SW 1271 (cell line): ENCODE data around the gene BLVRA.
"Not testable (repeated sequence)": the region's sequence is repeated elsewhere in the genome, so short reads cannot be mapped to it uniquely, and the experiment has no call there.

Experiments
- DNase-seq, 2 experiments: peaks; one replicate each; lab custom pipeline; 2025; lab: John Stamatoyannopoulos, UW

The BLVRA gene

DNA sequence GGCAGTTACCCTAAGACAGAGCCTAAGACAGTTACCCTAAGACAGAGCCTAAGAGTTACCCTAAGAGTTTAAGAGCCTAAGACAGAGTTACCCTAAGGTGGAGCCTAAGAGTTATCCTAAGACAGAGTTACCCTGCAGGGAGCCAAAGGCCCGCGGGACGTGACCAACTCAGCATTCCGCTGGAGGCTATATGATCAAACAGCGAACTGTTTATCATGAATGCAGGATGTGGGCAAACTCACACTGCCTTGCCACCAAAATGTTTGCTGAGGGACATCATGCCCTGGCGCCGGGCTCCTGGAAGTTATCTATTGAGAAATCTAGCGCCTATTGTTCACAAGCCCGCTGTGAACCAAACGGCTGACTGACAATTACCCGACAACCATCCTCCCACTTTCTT lies 49.9 kb downstream of the BLVRA start:
- no peak for DNase-seq

GRCh38 chr7:43810195-43810941 lies 51.9 kb downstream of the BLVRA start:
- DNase-seq, result peak in 1 of 2 experiments; percentile 3

DNA sequence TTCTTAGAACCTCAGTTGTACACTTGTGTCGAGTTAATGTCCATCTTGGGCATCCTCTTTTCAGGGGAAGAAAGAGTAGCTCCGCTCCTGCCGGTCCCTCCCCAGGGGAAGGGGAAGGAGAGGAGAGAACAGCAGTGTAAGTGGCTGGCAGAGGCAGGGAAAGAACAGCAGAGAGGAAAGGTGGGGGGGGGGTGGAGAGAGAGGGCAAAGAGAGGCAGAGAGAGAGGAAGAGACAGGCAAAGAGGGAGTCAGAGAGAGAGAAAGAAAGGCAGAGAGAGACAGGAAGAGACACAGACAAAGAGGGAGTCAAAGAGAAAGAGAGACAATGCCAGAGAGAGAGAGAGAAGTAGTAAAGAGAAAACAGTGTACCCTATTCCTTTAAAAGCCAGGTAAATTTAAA lies 56.9 kb downstream of the BLVRA start:
- DNase-seq, result no peak

DNA sequence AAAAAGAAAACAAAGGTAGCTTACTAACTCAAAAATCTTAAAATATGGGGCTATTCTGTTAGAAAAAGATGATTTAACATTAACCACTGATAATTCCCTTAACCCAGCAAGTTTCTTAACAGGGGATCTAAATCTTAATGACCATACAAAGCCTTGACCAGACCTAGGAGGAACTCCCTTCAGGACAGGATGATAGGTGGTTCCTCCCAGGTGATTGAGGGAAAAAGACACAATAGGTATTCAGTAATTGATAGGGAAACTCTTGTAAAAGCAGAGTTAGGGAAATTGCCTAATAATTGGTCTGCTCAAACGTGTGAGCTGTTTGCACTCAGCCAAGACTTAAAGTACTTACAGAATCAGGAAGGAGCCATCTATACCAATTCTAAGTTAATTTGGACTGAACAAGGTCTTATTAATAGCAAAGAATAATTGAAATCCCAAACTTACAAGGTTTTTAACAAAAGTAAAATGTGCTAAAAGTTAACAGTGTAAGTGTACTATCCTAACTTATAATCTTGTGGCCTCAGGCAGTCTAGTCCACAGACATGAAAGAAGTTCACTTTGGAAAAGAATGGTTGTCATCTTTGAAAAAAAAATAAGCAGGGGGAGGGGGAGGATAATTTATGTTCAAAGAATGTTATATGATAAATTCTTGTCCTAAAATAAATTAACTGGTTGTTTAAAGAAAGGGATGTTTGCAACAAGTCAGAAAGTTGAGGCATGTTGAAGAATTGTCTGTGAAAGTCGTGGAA lies 57.7 kb downstream of the BLVRA start:
- DNase-seq, result not testable (repeated sequence)

- DNase-seq, result not testable (repeated sequence)
Observed at GRCh38 chr7:43823425-43823824, 64.9 kb downstream of the BLVRA start.

- no peak for DNase-seq
Observed at GRCh38 chr7:43823941-43824340, 65.5 kb downstream of the BLVRA start.

DNA sequence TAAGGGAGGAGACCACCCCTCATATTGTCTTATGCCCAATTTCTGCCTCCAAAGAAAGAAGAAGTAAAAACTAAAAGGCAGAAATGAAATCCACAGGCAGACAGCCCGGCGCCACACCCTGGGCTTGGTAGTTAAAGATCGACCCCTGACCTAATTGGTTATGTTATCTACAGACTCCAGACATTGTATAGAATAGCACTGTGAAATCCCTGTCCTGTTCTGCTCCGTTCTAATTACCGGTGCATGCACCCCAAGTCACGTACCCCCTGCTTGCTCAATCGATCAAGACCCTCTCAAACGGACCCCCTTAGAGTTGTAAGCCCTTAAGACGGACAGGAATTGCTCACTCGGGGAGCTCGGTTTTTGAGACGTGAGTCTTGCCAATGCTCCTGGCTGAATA lies 66.0 kb downstream of the BLVRA start:
- DNase-seq, result not testable (repeated sequence)

DNA sequence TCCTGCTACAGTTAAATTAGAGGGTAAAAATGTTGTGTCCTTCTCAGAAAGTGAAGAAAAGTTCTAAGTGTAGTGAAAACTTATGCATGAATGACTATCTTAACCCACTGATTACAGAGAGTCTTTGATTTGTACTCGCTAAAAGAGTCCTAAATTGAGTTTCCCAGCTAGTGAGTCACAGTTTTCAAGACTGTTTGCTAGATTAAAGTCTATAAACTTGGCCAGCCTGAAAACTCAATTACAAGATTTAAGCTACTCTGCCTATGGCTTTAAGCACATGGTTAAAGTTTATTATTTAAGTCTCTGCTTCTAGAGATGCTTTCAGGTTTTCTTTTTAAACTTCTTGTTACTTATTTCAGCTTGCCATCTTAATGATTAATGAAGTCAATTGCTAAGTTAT lies 66.5 kb downstream of the BLVRA start:
- no peak for DNase-seq

DNA sequence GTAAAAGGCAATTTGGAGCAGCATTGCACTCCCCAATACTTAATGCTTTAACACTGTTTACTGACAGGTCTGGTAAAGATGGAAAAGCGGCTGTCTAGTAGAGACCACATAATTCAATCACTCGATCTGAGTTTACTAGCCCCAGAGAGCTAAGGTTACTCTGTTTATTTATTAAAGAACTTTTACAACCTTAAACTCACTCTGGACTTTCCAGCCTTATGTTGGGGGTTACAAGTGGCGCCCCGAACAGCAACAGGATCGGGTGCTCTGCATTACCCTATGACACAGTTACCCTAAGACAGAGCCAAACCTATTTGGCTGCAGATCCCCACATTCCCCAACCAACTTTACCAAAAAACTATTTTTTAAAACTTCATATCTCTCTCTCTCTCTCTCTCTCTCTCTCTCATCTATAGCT lies 66.9 kb downstream of the BLVRA start:
- no peak for DNase-seq

GRCh38 chr7:43830917-43831316 lies 72.4 kb downstream of the BLVRA start:
- not testable (repeated sequence) for DNase-seq

DNA sequence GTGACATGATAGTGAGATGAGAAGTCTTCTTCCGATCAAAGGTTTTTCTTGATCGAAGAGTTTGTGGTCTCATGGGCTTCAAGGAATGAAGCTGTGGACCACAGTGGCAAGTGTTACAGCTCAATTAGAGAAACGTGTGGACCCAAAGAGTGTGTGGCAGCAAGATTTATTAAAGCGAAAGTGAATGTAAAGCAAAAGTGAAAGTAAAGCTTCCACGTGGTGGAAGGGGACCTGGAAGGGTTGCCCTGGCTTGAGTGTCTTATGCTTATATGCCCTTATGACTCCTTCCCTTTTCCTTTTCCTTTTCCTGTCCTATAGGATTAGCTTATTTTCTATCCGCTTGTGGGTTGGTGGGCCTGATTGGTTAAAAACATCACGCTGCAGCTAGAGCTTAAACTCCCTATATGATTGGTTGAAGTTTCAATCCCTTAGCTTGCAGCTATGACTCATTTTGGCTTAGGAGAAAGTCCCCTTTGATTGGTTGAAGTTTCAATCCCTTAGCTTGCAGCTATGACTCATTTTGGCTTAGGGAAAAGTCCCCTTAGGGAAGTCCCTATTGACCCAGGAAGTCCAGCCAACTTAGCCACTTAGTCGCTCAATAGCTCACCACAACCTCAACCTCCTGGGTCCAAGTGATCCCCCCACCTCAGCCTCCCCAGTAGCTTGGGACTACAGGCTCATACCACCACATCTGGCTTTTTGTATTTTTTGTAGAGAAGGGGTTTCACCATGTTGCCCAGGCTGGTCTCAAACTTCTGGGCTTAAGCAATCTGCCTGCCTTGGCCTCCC lies 76.2 kb downstream of the BLVRA start:
- peak in 1 of 2 experiments; percentile 4 for DNase-seq

DNA sequence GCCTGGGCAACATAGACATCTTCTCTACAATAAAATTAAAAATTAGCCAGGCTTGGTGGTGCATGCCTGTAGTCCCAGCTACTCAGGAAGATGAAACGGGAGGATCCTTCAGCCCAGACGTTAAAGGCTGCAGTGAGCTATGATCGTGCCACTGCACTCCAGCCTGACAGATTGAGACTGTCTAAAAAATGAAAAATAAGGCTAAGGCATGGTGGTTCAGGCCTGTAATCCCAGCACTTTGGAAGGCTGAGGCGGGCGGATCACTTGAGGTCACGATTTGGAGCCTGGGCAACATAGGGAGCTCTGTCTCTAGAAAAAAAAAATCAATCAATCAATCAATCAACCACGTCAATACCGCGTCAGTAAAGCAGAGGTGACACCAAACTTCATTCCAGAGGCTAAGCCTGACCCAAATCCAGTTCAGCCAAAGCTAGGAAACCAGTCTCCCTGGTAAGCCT lies 79.8 kb downstream of the BLVRA start:
- no peak for DNase-seq

- DNase-seq, result no peak
Observed at GRCh38 chr7:43843296-43843695, 84.8 kb downstream of the BLVRA start.

- DNase-seq, result no peak
Observed at GRCh38 chr7:43844257-43844656, 85.8 kb downstream of the BLVRA start.

DNA sequence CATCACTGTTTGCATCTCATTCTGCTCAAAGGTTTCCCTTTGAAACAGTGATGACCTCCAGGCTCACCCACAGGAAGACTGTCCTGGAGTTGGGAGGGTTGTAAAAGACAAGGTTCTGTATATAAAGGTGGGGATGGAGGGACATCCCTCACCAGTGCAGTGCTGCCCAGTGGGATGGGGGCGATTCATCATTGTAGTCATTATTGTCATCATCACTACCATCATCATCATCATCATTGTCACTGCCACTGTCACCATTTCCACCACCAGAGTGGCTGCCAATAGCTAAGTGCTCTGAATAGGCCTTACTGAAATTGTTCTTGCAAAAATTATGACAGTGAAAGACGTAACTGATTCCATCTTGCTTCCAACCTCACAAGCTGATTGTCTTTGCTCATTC lies 86.2 kb downstream of the BLVRA start:
- DNase-seq, result no peak

DNA sequence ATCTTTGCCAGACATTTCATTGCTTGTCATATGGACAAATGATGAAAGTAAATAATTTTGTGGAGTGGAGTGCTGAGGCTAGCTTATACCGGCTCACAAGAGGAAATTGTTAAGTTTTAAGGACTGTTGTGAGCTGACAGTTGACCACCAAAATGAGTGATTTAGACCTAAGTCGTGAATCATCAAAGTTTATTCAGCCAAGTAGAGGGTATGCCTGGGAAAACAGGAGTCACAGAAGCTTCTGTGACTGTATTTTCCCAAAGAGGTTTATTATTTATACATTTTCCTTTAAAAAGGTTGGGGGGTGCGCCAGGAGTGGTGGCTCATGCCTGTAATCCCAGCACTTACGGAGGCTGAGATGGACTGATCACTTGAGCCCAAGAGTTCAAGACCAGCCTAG lies 89.0 kb downstream of the BLVRA start:
- no peak for DNase-seq

DNA sequence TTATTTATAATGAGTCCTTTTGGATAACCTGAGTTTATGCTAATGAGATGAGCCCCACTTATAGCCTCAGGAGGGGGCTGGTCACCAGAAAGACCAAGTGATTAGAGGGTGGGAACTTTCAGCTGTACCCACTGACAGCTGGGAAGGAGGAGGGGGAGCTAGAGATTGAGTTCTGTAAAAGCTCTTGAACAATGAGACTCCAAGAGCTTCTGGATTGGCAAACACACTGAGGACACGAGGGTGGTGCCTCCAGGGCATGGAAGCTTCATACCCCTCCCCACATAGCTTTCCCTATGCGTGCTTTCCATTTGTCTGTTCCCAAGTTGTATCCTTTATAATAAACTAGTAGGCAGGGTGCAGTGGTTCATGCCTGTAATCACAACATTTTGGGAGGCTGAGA lies 90.6 kb downstream of the BLVRA start:
- DNase-seq, result no peak

GRCh38 chr7:43850348-43851116 lies 92.1 kb downstream of the BLVRA start:
- no peak for DNase-seq

GRCh38 chr7:43851805-43852204 lies 93.3 kb downstream of the BLVRA start:
- DNase-seq, result no peak

- no peak for DNase-seq
Observed at GRCh38 chr7:43855176-43855575, 96.7 kb downstream of the BLVRA start.

GRCh38 chr7:43856316-43856715 lies 97.8 kb downstream of the BLVRA start:
- DNase-seq, result no peak
